Large intestine (tissue), 3 donors: Measurements from ENCODE around the gene SPTB. TPM values are rescaled to one million over a fixed set of nuclear protein-coding genes. Genes with fewer than 3 reads are reported as not detected.

Experiments used
- DNase-seq, 2 donors: peaks; one replicate each; pipeline versions ENCODE4 v3.0.0 to v3.0.0-alpha.2; 2013
- H3K27ac ChIP-seq: one replicate; pipeline ENCODE4 v1.5.1; 2013; ENCODE audit warnings: low read length
- H3K27me3 ChIP-seq: 2 replicates; pipeline ENCODE4 v1.6.1; 2013; ENCODE audit warnings: low read length; ENCODE audit not compliant: control insufficient read depth, insufficient read depth
- H3K36me3 ChIP-seq: 2 replicates; pipeline ENCODE4 v1.6.1; 2013; ENCODE audit warnings: low read length; ENCODE audit not compliant: control insufficient read depth, insufficient read depth
- H3K4me1 ChIP-seq: one replicate; pipeline ENCODE4 v1.6.1; 2013; ENCODE audit warnings: low read length; ENCODE audit not compliant: control insufficient read depth, insufficient read depth
- H3K4me3 ChIP-seq: one replicate; pipeline ENCODE4 v1.5.1; 2013; ENCODE audit warnings: low read length
- H3K9me3 ChIP-seq: one replicate; pipeline ENCODE4 v1.6.1; 2013; ENCODE audit warnings: mild to moderate bottlenecking, low read depth, low read length, moderate library complexity; ENCODE audit not compliant: control insufficient read depth
- WGBS: methylation state at CpG from one replicate; pipeline ENCODE4 v1.1.5; 2013; ENCODE audit warnings: low lambda C conversion rate; ENCODE audit not compliant: insufficient coverage; 5-methylcytosine and 5-hydroxymethylcytosine counted together
- polyA plus RNA-seq: library from polyadenylated mRNA; unstranded; fragments of 120-200 nt; gene quantifications from one replicate; pipeline ENCODE4 v1.2.1, GENCODE V29; 2013

Gene SPTB
- polyA plus RNA-seq, 1 donor: 2.9 TPM

- no peak overlapping the region for H3K27ac ChIP-seq
- no CpG with 5 or more reads among the region's 13 CpGs for WGBS
- no peak for DNase-seq
- H3K4me3 ChIP-seq: no peak overlapping the region
- peaks cover 12% of the 10 kb centered on the region for H3K4me1 ChIP-seq
- H3K36me3 ChIP-seq: no peaks in the 10 kb centered on the region
- peaks cover 11% of the 10 kb centered on the region for H3K9me3 ChIP-seq
- no peaks in the 10 kb centered on the region for H3K27me3 ChIP-seq
These were observed 111.2 kb downstream of the SPTB start for GRCh38 chr14:64768401-64769095.

GRCh38 chr14:64767215-64767964, 112.3 kb downstream of the SPTB start:
- no peak for DNase-seq
- Histone ChIP-seq H3K27ac (no peak overlapping the region), H3K9me3 (peaks cover under 1% of the 10 kb centered on the region), H3K4me3 (no peak overlapping the region), H3K36me3 (no peaks in the 10 kb centered on the region), H3K4me1 (peaks cover 20% of the 10 kb centered on the region), H3K27me3 (no peaks in the 10 kb centered on the region)
- WGBS: 100% methylated on average over 2 of the region's 15 CpGs

GRCh38 chr14:64766430-64767151, 113.1 kb downstream of the SPTB start:
- no peaks in the 10 kb centered on the region for H3K27me3 ChIP-seq
- H3K36me3 ChIP-seq: no peaks in the 10 kb centered on the region
- WGBS: no CpG with 5 or more reads among the region's 25 CpGs
- DNase-seq: no peak
- no peak overlapping the region for H3K4me3 ChIP-seq
- H3K9me3 ChIP-seq: no peaks in the 10 kb centered on the region
- H3K27ac ChIP-seq: no peak overlapping the region
- peaks cover 28% of the 10 kb centered on the region for H3K4me1 ChIP-seq

DNA sequence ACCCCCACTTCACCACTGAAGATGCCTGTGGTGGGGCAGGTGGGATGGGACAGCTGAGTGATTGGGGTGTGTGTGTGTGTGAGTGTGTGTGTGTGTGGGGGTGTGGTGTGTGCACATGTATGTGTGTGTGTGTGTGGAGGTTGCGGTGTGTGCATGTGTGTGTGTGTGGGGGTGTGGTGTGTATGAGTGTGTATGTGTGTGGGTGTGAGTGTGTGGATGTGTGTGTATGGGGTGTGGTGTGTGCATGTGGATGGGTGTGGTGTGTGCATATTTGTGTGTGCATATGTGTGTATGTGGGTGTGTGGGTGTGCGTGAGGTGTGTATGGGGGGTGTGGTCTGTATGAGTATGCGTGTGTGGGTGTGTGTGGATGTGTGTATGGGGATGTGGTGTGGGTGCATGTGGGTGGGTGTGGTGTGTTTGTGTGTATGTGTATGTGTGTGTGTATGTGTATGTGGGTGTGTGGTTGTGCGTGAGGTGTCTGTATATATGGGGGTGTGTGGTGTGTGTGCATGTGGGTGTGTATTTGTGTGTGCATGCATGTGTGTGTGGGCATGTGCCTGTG, 113.9 kb downstream of the SPTB start:
- Histone ChIP-seq H3K9me3 (no peaks in the 10 kb centered on the region), H3K27ac (no peak overlapping the region), H3K4me1 (peaks cover 36% of the 10 kb centered on the region), H3K36me3 (no peaks in the 10 kb centered on the region), H3K27me3 (no peaks in the 10 kb centered on the region), H3K4me3 (no peak overlapping the region)
- no CpG with 5 or more reads among the region's 4 CpGs for WGBS
- DNase-seq: no peak

DNA sequence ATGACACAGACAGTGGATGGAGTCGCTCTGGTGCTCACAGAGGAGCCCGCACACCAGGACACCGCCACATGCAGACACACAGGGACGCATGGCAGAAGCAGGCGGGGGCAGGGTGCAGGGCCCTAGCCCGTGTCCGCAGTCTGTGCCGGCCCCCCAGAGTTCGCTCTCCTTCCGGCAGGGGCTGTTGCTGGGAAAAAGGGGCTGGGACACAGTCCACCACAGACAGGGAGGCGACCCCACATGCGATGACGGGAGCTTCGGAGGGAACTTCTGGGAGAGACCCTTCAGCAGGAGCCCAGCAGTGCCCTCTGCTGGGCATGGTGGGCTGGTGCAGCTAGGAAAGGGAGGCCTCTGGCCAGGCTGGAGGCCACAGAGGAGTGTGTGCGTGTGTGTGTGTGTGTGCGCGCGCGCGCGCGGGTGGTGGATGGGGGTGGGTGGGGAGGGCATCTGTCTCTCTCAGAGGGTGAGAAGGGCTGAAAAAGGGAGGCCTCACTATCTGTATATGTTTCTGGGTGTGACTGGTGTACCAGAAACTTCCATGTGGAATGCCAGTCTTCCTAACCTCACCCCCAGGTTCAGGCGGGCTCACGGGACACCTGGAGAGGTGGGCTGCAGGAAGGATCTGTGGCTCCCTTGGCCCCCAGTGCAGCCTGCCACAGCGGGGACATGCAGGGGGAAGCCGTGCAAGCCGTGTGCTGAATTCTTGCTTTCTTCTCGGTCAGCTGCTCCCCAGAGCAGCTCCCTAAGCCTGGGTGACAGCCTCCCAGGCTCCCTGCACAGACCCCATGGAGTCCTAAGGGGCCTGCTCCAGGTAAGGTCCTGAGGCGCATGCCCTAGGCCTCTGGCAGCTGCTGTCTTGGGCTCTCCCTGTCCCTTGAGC, 114.8 kb downstream of the SPTB start:
- DNase-seq: peak; percentile 79 to 85
- no peaks in the 10 kb centered on the region for H3K27me3 ChIP-seq
- peaks cover 43% of the 10 kb centered on the region for H3K4me1 ChIP-seq
- no peaks in the 10 kb centered on the region for H3K9me3 ChIP-seq
- no peak overlapping the region for H3K27ac ChIP-seq
- peak overlapping the region; percentile 11 for H3K4me3 ChIP-seq
- no CpG with 5 or more reads among the region's 29 CpGs for WGBS
- no peaks in the 10 kb centered on the region for H3K36me3 ChIP-seq

- Histone ChIP-seq H3K36me3 (no peaks in the 10 kb centered on the region), H3K4me3 (no peak overlapping the region), H3K27me3 (no peaks in the 10 kb centered on the region), H3K9me3 (no peaks in the 10 kb centered on the region), H3K4me1 (peaks cover 52% of the 10 kb centered on the region), H3K27ac (no peak overlapping the region)
- no peak for DNase-seq
- no CpG with 5 or more reads among the region's 18 CpGs for WGBS
These were observed 115.7 kb downstream of the SPTB start for GRCh38 chr14:64763801-64764621.

DNA sequence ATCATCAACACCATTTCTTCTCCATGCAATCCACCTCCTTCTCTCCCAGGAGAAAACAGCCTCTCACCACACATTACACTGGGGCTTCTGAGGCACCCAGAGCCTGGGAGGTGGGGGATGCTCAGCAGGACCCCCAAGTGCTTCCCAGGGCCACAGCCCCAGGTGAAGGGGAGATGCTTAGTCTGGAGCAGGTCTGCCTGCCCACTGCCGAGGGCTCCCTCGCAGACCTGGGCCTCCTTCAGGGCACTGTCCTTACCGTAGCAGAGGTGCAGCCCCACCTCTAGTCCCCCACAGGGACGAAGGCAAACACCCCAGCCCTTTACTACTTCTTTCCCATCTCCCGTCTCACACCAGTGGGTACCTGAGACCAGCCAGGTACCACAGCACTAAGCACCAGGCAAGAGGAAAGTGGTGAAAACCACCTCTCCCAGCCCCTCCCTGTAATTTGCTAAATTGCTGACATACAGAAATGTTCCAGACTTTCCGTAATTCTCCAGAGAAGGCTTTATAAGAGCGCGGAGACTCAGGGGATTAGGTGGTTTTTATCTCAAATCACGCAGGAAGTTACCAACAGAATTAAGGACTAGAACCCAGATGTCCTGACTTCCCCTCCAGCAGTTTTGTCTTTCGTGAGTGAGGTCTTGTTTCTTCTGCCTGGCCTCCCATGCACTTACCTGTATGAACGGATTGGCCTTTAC, 116.5 kb downstream of the SPTB start:
- H3K4me1 ChIP-seq: peaks cover 60% of the 10 kb centered on the region
- 51% methylated on average over 4 of the region's 11 CpGs for WGBS

GRCh38 chr14:64762044-64763034, 117.4 kb downstream of the SPTB start:
- no peak overlapping the region for H3K4me3 ChIP-seq
- no peaks in the 10 kb centered on the region for H3K36me3 ChIP-seq
- WGBS: no CpG with 5 or more reads among the region's 19 CpGs
- no peaks in the 10 kb centered on the region for H3K27me3 ChIP-seq
- DNase-seq: peak; percentile 95
- H3K9me3 ChIP-seq: no peaks in the 10 kb centered on the region
- H3K4me1 ChIP-seq: peaks cover 68% of the 10 kb centered on the region
- H3K27ac ChIP-seq: peak overlapping the region; percentile 62

More for the DNA sequence above, 116.5 kb downstream of the SPTB start:
- Histone ChIP-seq H3K4me3 (no peak overlapping the region), H3K27ac (no peak overlapping the region), H3K36me3 (no peaks in the 10 kb centered on the region), H3K27me3 (no peaks in the 10 kb centered on the region), H3K9me3 (no peaks in the 10 kb centered on the region)
- no peak for DNase-seq
